Measurements from ENCODE around the gene IGFBP5. TPM values are rescaled to one million over a fixed set of nuclear protein-coding genes. Genes with fewer than 3 reads are reported as not detected.

Gene IGFBP5
- total and polyA plus RNA-seq, 10 donors = 5.0 to 114 (median 28.9) TPM

GRCh38 chr2:216635701-216636550 is 59.4 kb downstream of the IGFBP5 start:
- Histone ChIP-seq H3K27ac (peak overlapping the region in 6 of 8 donors; percentile 41 to 82 (median 74)), H3K4me3 (peak overlapping the region in 7 of 8 donors; percentile 26 to 72 (median 48)), H3K4me1 (peaks cover 0 to 53% (median 31%) of the 10 kb centered on the region in 6 donors), H3K27me3 (replicated peaks in 1 of 7) (peaks cover 0 to 90% (median 22%) of the 10 kb centered on the region in 7 donors), H3K9me3 (no peaks in the 10 kb centered on the region), H3K36me3 (peaks cover 0 to 8% (median 0%) of the 10 kb centered on the region in 6 donors)
- DNase-seq = no peak
- intact Hi-C loops (cut with DNase I; ENCODE audit: low total_unique reads) = no loop called here
- WGBS, 5 donors = 45 to 56% (median 52%) methylated on average over 18 of the region's 18 CpGs
- TF ChIP-seq POLR2AphosphoS5 (IDR thresholded peaks at IDR 0.05) = peak in 2 of 3 donors; percentile 37 to 40
- no peak for TF ChIP-seq POLR2A (IDR thresholded peaks at IDR 0.05)

DNA sequence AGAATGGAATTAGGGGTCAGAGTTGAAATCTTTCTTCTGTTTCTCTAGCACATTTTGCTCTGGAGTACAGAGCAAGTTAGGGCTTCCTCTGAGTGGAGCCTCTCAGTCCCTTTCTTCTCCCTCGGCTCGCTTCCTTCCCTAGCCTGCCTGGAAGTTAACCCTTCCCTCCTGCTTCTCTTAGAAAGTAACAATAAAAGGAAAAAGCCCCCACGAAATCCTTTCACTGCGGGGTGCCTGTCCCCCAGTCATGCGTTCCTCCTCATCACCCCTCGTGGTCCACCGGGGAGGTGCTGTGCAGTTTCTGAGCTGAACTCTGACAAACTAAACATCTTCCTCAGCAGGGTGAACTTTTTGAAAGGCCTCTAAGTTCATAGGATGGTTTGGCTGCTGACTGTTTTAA is 60.2 kb downstream of the IGFBP5 start:
- peaks cover 0 to under 1% (median 0%) of the 10 kb centered on the region in 6 donors for H3K36me3 ChIP-seq
- no peaks in the 10 kb centered on the region for H3K9me3 ChIP-seq
- no peak for DNase-seq
- 1 to 7% (median 5%) methylated on average over 7 of the region's 7 CpGs for WGBS, 5 donors
- peak overlapping the region in 7 of 8 donors; percentile 26 to 72 (median 48) for H3K4me3 ChIP-seq
- peaks cover 0 to 53% (median 31%) of the 10 kb centered on the region in 6 donors for H3K4me1 ChIP-seq
- peak overlapping the region in 6 of 8 donors; percentile 41 to 82 (median 74) for H3K27ac ChIP-seq
- H3K27me3 ChIP-seq (replicated peaks in 1 of 7) = peaks cover 0 to 84% (median 22%) of the 10 kb centered on the region in 7 donors
- intact Hi-C loops (cut with DNase I; ENCODE audit: low total_unique reads) = no loop called here
- TF ChIP-seq POLR2A (IDR thresholded peaks at IDR 0.05) (no peak), POLR2AphosphoS5 (IDR thresholded peaks at IDR 0.05) (no peak), CTCF (IDR thresholded peaks at IDR 0.05 in 8 of 11, conservative IDR thresholded peaks at IDR 0.05 in 3 of 11) (no peak)

DNA sequence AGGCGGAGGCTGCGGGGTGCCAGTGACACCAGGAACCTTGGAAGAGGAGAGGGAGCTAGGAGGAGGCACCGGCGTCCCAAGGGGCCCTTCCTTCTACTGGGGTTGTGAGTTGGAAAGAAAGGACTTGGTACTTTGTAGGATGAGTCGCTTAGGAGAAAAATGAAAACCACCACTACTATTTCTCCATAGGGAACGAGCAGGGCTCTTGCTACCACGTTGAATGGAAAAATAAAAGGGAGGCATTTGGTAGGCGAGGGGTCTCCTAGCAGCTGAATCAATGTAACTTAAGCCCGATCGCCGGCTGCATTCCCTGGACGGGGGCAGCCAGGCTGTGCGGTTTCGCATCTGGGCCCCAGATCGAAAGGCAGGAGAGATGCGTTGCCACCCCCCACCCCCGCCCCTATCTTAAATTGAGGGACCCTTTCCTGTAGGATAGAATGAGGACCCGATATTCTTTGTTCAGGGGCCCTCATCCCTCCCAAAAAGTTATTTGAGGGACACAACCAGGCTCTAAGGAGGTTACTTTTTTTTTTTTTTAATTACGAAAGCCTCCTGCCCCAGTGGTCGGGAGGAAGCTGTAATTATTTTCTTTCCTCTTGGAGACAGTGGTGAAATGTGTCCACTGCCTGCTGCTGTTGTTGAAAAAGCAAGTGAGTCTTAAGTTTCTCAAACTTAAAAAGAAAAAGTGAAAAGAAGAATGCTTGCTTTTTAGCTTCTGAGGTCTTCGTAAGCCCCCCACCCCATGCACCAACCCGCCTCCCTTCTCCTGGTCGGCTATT is 60.8 kb downstream of the IGFBP5 start:
- TF ChIP-seq POLR2A (IDR thresholded peaks at IDR 0.05) = no peak
- TF ChIP-seq CTCF (IDR thresholded peaks at IDR 0.05 in 8 of 11, conservative IDR thresholded peaks at IDR 0.05 in 3 of 11) = no peak
- no peak for TF ChIP-seq POLR2AphosphoS5 (IDR thresholded peaks at IDR 0.05)
- Histone ChIP-seq H3K4me3 (peak overlapping the region; percentile 12 to 72 (median 48)), H3K27me3 (replicated peaks in 1 of 7) (peaks cover 0 to 78% (median 22%) of the 10 kb centered on the region in 7 donors), H3K27ac (peak overlapping the region in 7 of 8 donors; percentile 62 to 82 (median 74)), H3K36me3 (no peaks in the 10 kb centered on the region), H3K4me1 (peaks cover 0 to 53% (median 31%) of the 10 kb centered on the region in 6 donors), H3K9me3 (no peaks in the 10 kb centered on the region)
- 4 to 7% (median 5%) methylated on average over 23 of the region's 23 CpGs for WGBS, 5 donors
- intact Hi-C loops (cut with DNase I; ENCODE audit: low total_unique reads) = no loop called here
- no peak for DNase-seq

GRCh38 chr2:216633616-216634369 is 61.6 kb downstream of the IGFBP5 start:
- peak overlapping the region in 7 of 8 donors; percentile 62 to 82 (median 74) for H3K27ac ChIP-seq
- peak overlapping the region; percentile 34 to 72 (median 48) for H3K4me3 ChIP-seq
- H3K9me3 ChIP-seq = no peaks in the 10 kb centered on the region
- intact Hi-C loops (cut with DNase I; ENCODE audit: low total_unique reads) = no loop called here
- TF ChIP-seq POLR2A (IDR thresholded peaks at IDR 0.05) (no peak), POLR2AphosphoS5 (IDR thresholded peaks at IDR 0.05) (no peak), CTCF (IDR thresholded peaks at IDR 0.05 in 8 of 11, conservative IDR thresholded peaks at IDR 0.05 in 3 of 11) (no peak)
- H3K4me1 ChIP-seq = peaks cover 0 to 53% (median 31%) of the 10 kb centered on the region in 6 donors
- 1% methylated on average over 40 to 71 of the region's 71 CpGs for WGBS, 5 donors
- peaks cover 0 to 72% (median 22%) of the 10 kb centered on the region in 7 donors for H3K27me3 ChIP-seq (replicated peaks in 1 of 7)
- no peak for DNase-seq
- no peaks in the 10 kb centered on the region for H3K36me3 ChIP-seq

Measured in spleen (tissue), 11 donors.